ENCODE measurements around the gene ERRFI1.

Gene ERRFI1

DNA sequence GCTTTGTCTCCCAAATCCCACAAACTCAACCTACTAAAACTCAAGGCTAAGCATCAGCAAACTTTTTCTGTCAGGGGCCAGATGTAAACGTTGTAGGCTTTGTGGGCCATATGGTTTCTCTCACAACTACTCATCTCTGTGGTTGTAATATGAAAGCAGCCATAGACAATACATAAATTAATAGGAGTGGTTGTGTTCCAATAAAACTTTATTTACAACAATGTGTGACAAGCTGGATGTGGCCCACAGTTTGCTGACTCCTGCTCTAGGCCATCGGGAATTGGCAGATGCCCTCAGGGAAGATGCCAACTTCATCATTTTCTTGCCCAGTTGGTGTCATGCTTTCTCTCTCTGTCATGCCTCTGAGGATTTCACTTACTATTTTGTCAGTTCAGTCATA, 17.5 kb upstream of the ERRFI1 start:
- DNase-seq = no peak

DNA sequence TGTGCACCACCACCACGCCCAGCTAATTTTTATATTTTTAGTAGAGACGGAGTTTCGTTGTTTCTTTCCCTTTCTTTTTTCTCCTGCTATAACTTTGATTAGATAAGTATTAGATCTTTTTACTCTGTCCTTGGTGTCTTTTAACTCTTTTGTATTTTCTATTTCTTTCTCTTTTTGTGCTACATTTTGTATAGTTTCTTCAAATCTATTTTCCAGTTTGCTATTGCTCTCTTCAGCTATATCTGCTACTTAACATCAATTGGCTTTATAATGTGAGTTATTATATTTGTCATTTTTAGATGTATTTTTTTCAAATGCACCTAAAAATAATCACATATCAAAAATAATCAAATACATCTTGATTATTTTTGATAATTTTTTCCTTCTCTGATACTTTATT, 16.0 kb upstream of the ERRFI1 start:
- DNase-seq = no peak

DNA sequence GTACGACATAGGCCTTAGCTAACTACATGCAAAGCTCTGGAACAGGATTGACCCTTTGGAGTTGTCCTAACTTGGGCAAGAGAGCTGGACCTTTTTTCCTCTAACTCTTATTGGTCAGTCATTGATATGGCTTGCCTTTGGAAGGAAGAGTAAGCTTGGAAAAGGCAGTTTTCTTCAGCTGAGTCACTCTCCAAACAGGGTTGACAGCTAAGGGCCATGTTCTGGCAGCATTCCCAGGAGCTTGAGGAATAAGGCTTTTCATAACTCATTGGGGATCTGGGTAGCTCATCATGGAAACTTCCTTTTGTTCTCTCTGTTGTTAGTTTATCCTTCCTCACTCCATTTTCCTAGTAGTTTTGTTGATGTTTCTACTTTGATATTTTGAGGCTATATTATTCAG, 14.5 kb upstream of the ERRFI1 start:
- no peak for DNase-seq

DNA sequence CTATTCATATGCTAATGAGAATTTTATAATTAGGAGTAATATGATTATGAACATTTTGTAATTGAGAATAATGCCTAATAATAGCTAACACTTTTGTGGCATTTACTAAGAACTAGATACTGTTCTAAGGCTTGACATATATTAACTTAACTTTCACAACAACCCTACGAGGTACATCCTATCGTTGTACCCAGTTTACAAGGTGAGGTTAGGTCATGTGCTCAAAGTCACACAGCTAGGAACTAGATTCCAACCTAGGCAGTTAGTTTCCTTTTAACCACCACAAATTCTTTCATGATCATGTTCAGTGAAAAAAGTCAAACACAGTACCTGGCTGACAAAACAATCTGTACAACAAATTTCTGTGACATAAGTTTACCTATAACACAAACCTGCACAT, 13.0 kb upstream of the ERRFI1 start:
- no peak for DNase-seq

DNA sequence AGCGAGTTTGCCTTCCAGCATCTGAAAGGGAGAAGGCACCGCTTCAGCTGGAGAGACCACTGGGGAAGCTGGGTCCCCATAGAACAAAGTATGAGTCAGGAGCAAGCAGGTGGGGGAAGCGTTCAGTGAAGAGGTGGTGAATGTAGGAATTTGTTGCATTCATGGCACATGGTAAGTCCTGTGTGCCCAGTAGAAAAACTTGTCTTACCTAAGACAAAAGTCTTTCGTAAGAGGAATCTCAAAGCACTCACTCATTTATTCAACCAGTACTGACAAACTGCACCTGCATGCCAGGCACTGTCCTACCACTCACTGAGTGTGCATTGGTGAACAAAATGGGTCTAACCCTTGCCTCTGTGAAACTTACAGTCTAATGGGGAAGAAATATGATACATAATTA, 9.2 kb upstream of the ERRFI1 start:
- no peak for DNase-seq

DNA sequence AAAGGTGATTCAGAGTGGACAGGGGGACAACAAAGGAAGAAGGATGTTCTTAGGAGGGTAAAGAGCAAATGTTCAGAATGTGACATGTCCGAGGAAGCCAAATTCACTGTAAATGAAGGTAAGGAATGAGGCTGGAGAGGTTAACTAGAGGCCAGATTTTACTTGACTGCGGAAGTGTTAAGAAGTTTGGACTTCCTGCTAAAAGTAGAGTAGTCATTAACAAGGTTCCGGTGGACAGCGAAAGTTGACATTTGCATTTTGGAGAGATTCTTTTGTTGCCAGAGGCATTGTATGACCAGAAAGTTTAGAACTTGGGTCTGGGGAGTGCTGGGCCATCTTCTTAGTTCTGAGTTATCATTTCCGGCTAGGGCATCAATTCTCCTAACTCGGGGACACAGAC, 7.2 kb upstream of the ERRFI1 start:
- no peak for DNase-seq

DNA sequence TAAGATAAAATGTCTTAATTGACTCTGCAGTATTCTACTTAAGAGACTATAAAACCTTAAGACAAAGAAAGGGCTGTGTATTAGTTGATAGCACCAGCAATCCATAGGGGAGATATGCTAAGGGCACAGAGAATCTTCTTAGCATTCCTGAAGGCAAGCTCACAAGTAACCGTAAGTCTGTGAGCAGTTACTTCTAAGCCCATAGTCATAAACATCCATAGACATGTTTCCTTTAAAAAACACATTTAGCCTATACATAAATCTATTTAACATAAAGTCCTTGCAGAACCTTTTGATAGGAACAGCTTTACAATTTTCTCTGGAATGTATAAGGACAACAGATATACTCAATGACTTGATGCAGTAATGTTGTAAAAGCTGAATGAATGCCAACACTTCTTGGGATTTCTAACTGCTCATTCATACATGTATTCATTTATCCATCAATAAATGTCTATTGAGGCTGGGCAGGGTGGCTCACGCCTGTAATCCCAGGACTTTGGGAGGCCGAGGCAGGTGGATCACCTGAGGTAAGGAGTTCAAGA, 6.3 kb upstream of the ERRFI1 start:
- no peak for DNase-seq

DNA sequence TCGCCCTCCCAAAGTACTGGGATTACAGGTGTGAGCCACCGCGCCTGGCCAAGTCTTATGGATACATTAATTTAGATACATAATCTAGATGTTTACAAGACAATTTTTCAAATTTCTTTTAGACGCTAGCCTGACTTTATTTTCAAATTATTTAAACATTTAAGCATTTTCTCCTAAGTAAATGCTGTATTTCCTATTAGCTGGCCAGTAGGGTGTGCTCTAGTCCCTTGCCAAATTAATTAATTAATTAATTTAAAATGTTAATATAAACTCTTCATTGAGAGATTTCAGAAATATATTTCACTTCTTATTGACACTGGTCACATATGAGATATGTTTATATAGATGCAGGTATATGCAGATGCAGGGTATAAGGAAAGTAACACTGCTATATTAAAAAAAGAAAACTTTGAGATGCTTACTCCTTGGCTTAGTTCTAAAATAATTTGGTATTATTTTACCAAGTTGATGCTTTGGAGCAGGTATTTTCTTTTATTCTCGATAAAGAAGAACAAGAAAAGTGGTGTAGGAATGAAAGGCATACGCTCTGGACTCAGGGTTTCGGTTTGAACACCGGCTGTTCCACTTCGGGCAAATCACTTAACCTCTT, 5.2 kb upstream of the ERRFI1 start:
- peak; percentile 47 for DNase-seq

DNA sequence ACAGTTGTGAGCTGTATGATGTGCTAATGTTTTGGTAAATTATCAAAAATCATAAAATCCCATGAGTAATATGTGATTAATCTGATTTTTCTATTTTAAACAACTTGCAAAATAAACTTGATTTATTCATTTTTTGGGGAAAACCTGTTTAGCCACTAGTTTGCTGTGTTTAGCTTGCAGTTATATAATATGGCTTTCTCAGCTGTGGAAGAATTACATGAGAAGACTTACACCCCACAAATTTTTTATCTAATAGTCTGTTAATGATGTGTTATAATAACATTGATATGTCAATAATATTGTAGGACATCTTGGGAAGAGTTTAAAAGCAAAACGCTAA, 2.4 kb upstream of the ERRFI1 start:
- DNase-seq = no peak

DNA sequence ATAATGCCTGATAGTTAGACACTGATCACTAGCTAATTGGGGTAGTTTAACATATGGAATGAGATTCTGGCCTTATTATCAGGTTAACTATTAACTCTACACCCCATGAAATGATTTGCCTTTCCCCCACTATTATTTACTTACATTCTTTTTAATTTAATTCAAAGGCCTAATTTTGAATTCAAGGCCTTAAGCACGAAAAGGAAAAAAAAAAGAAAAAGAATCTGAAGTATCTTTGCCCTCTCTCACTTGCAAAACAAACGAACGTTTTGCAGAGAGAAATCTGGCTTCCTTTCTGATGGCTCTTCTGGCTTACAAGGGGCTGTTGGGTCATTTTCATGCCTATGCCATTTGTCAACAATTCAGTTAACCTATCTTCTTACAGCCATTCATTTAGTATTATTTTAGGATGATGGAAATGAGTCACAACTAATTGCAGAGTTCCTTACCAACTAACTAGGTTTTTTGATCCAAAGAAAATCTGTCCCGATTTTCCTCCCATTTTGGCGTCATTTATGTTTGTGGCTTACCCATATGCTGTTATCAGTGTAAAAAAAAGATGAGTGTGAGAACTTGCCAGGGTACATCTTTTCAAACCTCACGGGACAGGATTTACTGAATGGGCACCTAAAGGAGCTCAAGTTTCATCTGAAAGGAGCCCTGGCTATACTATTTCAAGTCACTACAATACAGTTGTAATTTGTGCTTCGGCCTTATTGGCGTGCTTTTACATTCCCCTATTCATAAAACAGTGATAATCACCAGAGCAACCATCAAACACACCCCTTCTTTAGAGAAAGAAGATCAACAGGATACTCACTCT, 1.9 kb upstream of the ERRFI1 start:
- DNase-seq = peak; percentile 11

DNA sequence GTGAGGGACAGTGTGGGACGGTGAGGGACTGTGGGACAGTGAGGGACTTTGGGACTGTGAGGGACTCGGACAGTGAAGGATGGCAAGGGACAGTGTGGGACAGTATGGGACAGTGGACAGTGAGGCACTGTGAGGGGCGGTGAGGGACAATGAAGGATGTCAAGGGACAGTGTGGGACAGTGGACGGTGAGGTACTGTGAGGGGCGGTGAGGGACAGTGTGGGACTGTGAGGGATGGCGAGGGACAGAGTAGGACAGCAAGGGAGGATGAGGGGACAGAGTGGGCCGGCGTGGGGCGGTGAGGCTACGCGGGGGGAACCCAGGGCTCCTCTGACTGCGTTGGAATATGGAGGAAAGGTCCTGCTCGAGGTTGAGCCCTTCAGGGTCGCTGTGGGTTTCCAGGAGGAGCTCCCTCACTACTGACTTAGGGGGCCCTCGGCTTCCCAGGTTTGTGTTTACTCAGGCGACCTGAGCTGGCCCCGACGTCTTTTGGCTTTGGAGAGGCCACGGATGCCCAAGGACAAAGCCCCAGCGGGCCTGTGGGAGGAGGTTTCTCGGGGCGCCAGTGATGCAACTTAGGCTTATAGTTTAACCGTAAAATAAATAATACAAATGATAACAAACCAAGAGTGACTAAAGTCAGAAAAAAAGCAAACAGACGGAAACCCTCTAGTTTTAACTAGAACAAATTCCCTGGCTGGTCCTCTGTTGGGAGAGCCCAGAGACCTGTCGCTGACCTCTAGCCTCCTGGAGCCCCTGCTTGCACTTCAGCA, 1.1 kb upstream of the ERRFI1 start:
- DNase-seq = no peak

DNA sequence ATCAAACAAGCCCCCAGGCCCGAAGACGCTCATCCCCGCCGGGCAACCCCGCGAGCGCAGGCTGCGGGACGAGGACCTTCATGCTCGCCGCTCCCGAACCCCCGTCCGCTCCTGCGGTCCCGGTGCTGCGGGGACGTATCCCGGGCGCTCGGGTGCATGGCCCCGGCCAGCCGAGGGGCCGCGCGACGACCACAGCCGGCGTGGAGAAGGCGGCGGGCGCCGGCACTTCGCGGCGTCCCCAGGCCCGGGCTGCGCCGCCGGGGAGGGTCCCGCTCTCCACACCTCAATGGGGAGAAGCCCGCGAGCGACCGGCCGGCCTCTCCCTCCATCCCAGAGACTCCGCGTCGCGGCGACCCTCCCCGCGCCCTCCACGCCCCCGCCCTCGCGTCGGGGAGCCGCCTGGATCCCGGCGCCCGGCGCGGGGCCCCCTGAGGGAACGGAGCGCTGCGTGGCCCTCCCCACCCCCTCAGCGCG, 401 bp downstream of the ERRFI1 start:
- DNase-seq = no peak

DNA sequence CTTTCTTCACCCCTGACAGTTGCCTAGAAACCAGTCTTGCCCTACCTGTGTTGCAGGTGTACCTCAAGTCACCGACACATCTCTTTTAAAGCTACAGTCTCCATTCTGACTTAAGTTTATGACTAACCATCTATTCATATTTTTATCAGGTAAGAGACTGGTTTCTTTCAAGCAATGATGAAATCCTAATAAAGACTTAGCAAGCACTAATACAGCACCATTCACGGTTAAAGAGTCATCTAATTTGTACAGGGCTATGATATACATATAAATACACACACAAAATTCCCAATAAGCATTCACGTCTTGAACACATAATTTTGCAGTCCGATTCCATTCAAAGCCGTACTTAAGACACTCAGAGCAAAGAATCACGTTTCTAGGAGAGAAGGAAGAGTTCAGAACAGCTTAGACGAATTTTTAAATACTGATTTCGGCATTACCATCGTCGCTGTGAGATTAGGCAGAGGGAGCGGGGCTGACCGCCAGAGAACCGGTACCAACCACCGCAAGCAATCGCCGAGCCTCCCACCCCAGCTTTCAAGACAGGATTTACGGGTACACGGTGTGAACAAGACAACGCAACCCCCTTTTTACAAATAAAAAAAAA, 943 bp downstream of the ERRFI1 start:
- no peak for DNase-seq

DNA sequence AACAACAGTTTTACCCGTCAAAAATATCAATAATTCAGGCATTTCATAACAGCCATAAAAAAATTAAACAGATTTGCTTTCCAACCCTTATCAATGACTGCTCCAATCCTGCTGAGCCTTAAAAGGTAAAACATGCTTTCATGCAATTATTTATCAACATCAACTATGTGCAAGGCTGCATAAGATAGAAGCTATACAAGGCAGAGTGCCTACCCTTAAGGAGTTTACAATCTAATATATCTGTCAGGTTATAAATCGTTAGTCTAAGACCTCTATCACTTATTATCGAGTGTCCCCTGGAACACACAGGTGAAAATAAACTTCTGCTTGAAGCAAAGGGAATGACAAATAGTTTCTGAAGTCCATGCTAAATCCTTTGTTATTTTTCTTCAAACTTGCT, 1.8 kb downstream of the ERRFI1 start:
- no peak for DNase-seq

DNA sequence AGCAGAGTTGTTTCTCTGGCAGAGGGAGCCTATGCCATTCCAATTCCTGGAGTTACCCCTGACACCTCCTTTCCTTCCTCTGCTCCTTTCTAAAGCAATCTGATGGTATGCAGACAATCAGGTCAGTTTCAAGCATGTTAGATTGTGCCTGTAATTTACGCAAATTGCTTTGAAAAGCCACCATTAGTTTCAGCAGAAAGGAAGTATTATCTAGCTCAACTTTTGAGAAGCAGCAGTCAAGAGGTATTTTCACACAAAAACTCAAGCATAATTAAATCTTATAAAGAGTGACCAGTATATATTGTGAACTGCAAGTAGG, 2.2 kb downstream of the ERRFI1 start:
- no peak for DNase-seq

DNA sequence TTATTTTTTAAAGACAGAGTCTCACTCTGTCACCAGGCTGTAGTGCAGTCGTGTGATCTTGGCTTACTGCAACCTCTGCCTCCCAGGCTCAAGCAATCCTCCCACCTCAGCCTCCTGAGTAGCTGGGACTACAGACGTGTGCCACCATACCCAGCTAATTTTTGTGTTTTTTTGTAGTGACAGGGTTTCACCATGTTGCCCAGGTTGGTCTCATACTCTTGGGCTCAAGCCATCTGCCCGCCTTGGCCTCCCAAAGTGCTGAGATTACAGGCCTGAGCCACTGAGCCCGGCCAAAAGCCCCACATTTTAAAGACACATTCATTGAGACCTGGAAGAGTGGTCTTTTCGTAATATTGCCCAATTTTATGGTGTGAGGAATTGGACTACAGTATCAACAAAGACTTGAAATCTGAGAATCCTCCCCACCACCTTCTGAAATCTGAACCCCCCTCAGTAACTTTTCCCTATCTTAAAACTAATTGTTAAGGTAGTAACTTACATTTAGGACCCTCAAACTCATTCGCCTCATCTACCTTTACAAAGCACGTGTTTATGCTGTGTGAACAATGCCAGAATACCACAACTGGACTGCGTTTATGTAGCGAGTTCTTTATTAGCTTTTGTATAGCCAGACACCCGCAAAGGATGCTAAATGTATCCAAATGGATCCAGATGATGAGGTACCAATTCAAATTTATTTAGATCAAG, 2.7 kb downstream of the ERRFI1 start:
- DNase-seq = no peak

DNA sequence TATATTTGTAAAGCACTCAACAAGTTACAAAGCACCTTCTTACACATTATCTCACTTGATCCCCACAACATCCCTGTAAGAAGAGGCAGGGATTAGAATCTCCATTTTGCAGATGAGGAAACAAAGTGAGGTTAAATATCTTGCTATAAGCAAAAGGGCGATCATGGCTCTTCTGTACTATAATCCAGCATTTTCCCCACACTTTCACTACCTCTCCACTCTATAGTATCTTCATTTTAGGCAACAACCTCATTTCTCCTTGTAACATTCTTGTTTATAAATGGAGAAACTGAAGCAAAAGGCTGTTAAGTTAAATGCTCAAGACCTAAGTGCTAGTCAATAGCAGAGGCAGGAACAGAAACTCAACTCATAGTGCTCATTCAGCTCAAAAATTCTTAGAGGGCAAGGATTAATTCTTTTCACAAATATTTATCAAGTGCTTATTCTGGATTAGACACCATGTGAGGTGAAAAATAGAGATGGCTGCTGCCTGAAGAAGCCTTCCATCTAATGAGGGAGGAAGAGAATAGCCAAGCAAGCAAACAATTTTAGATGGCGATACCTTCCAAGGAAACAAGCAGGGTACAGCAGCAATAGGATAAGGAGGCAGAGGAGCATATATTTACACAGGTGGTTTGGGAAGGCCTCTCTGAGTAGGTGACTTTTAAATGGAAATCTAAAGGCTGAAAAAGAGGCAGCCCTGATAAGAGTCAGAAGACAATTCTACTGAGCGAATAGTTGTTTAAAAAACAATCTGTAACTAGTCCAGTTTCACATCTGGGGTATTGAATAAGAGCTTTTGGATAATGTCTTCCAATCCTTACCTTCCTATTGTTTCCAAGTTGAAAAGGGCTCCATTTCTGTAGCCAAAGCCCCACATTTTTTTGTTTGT, 3.5 kb downstream of the ERRFI1 start:
- no peak for DNase-seq

DNA sequence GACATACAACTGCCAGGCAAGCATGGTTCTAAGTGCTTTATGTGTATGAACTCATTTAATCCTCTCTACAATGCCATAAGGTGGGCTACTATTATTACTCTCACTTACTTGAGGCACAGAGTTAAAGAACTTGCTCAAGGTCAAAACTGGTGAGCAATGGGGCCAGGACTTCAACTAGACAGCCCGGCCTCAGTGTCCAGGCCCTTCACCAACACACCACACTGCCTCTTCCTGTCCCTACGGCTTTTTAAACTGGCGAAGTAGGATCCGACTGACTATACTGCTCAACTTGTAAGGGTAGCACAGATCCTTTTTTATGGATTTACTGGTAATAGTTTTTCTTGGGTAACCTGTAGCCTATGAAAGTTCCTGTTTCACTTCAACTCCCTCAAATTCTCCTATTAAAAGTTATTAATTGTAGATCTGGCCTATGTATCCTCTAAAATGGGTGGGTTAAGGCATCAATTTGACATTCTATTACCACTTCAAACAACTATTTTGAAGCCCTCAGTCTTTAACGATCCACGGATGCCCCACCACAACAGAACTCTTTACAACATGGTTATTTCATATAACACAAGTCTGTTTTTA, 4.3 kb downstream of the ERRFI1 start:
- DNase-seq = no peak

DNA sequence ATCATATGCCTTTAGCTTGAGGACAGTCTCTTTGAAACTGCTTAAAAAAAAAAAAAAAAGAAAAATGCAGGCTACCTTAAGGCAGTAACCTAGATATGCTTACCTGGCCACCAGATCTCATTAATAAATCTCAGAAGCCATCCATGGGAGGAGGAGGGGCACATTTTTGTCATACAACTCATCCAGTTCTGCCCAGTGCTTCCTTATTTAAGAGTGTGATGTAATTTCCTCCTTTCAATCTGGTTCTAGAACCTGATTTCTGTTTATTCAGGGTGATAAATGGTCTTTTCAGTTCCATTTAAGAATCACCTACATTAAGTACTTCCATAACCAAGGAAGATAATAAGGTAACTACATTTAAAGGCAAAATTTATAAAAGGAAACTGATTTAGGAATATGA, 6.1 kb downstream of the ERRFI1 start:
- no peak for DNase-seq

DNA sequence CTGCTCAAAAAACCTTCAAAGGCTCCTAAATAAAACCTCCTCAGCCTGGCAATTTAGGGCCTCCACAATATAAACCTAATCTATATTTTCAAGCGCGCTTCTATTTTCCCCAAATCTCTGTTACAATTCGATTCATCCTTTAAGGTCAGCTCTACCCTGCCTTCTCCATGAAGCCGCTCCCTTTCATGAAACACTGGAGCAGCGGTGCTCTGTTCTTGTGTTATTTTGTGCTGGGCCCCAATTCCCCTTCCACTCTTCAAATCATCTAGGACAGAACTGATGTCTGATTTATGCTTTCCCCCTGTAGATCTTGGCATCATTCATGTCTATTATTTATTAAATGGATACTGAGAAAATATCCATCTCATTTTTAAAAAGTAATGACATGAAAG, 6.9 kb downstream of the ERRFI1 start:
- no peak for DNase-seq

DNA sequence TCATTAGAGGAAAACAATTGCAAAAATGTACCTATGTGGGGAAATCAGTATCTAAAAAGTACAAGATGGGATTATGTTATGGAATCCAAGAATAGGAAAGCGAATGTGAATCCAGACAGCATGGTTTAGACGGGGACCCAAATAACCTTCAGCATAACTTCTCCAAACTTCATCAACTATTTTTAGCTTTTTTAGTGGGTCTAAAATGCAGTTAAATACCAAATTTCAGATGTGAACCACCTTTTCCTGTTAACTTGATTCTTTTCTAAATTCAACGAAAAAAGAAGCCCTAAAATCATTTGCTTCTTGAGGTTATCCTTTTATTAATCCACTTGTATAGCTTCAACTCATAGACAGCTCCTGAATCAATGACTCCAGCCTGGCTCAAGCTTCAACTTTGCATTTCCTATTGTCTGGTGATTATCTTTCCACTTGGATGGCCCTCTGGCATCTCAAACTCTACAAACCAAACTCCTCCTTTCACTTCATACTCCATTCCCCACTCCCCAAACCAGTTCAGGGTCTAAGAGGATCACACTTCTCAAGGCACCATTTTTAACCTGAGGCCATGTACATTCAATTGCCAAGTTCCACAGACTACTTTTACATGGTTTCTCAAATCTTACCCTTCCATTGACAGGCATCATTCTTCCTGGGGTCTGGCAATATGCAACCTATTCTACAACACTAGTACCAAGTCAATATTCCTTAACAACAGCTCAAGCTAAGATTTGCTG, 7.4 kb downstream of the ERRFI1 start:
- DNase-seq = no peak

Data from OCI-M1 (cell line).